Cardiac muscle cell (in vitro differentiated cells and primary cell): Measurements from ENCODE around the gene RNF227. TPM values are rescaled to one million over a fixed set of nuclear protein-coding genes. Genes with fewer than 3 reads are reported as not detected.
A peak's percentile ranks its signal among the peaks of the same experiment; 100 is the strongest.

Source experiments
- DNase-seq, 2 donors: peaks; one replicate each; pipeline versions ENCODE4 v3.0.0 to v3.0.0-alpha.2; 2010 to 2017; ENCODE audit warnings: low read depth in 1 of 2, low spot score in 1 of 2
- H3K27ac ChIP-seq: fragments of 200-600 bp; sonication (generic); 2 replicates; pipeline ENCODE4 v1.5.1; 2016
- H3K27me3 ChIP-seq: fragments of 200-600 bp; sonication (generic); 2 replicates; pipeline ENCODE4 v1.6.0; 2016; ENCODE audit warnings: control low read depth
- H3K36me3 ChIP-seq: fragments of 200-600 bp; sonication (generic); 2 replicates; pipeline ENCODE4 v1.5.1; 2016; ENCODE audit warnings: control low read depth
- H3K4me1 ChIP-seq: fragments of 200-600 bp; sonication (generic); 2 replicates; pipeline ENCODE4 v1.8.1; 2017; ENCODE audit warnings: low read depth, mild to moderate bottlenecking, mixed run types
- H3K4me3 ChIP-seq: fragments of 200-600 bp; sonication (generic); 2 replicates; pipeline ENCODE4 v1.5.1; 2016; ENCODE audit warnings: mild to moderate bottlenecking
- H3K9me3 ChIP-seq: fragments of 200-600 bp; sonication (generic); 2 replicates; pipeline ENCODE4 v1.5.1; 2017; ENCODE audit warnings: low read depth, mild to moderate bottlenecking, control low read depth
- polyA plus RNA-seq: library from polyadenylated mRNA; unstranded; fragments of >200 nt; fragmentation: Nextera tagmentation; extraction: Ambion mirVana; gene quantifications from 2 replicates; pipeline ENCODE4 v1.2.1, GENCODE V29; 2016
- total RNA-seq: library from RNA; depleted of rRNA; stranded (reverse); fragments of >200 nt; gene quantifications from 2 replicates; pipeline ENCODE4 v1.2.3, GENCODE V29; 2016
- TF ChIP-seq, protein P1 (sequence below): IDR thresholded peaks from 2 replicates; pipeline ENCODE4 v1.5.1; 2012; ENCODE audit warnings: low read depth, mild to moderate bottlenecking, low read length

RNF227 gene
- total and polyA plus RNA-seq, 2 experiments from 2014 or later = 5.2 to 26.1 TPM

DNA sequence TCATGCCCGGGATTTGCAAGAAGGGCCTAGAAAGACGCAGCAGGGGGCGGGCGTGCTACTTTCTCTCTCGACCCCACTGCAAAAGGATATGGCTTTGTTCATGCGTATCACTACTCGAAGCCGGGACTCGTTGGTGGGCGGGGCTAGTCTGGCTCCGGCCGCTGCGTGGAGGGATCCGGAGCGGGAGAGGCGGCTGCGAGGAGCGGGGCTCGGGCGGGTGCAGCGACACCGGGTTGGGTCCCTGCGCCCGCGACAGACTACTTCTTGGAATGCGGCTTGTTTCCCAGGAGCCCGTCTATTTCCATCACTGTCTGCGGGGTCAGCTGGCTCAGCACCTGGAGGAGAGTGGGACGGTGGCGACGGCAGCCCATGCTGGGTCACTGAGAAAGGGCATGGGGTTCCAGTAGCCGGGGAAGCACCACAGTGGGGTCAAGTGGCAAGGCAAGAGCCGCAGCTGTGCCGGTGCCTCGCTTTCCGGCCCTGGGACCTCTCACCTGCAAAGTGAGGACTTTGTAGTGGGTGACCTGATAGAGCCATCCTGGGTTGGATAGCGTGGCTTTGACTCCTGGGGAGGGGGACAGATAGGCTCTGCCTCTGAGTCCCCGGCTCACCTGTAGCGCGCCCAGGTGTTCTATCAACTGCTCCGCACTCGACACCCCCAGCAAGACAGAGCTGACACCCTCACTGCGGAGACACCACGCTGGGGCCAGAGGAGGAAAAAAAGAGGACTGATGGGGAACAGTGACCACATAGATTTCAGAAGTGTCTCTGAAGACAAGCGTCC, 6.9 kb upstream of the RNF227 start:
- Histone ChIP-seq H3K9me3 (no peaks in the 10 kb centered on the region), H3K27ac (no peak overlapping the region), H3K27me3 (peaks cover 4% of the 10 kb centered on the region), H3K36me3 (no peaks in the 10 kb centered on the region), H3K4me3 (peak overlapping the region; percentile 8), H3K4me1 (peaks cover 5% of the 10 kb centered on the region)
- TF ChIP-seq, protein P1, sequence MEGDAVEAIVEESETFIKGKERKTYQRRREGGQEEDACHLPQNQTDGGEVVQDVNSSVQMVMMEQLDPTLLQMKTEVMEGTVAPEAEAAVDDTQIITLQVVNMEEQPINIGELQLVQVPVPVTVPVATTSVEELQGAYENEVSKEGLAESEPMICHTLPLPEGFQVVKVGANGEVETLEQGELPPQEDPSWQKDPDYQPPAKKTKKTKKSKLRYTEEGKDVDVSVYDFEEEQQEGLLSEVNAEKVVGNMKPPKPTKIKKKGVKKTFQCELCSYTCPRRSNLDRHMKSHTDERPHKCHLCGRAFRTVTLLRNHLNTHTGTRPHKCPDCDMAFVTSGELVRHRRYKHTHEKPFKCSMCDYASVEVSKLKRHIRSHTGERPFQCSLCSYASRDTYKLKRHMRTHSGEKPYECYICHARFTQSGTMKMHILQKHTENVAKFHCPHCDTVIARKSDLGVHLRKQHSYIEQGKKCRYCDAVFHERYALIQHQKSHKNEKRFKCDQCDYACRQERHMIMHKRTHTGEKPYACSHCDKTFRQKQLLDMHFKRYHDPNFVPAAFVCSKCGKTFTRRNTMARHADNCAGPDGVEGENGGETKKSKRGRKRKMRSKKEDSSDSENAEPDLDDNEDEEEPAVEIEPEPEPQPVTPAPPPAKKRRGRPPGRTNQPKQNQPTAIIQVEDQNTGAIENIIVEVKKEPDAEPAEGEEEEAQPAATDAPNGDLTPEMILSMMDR = peak; percentile 18
- DNase-seq = peak; percentile 84 to 93

DNA sequence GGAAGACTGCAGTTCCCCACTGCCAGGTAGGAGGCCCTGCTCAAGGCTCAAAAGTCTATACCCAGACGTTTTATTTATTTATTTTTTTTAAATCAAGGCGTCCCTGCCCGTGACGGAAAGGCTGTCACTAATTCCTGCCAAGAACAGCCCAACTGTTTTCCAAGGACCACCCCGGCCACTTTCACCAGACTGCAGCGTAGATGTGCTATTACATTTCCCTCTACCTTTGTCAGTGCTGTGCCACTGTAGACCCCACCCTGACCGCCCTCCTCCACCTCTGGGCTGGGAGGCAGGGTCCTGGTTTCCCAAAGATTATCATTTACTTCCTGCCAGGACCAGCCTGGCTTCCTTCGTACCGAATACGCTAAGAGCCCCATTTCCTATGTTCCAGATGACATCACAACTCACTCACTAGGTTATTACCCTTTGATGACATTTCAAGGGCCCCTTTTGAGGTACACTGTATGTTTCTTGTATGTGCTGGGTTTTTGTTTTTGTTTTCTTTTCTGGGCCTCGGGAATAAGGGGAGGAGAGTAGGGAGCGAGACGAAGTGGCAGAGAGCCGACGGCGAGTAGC, 6.3 kb upstream of the RNF227 start:
- Histone ChIP-seq H3K4me1 (peaks cover 5% of the 10 kb centered on the region), H3K9me3 (no peaks in the 10 kb centered on the region), H3K27ac (no peak overlapping the region), H3K36me3 (no peaks in the 10 kb centered on the region), H3K4me3 (no peak overlapping the region), H3K27me3 (no peaks in the 10 kb centered on the region)
- DNase-seq = no peak
- TF ChIP-seq, protein P1 = no peak

DNA sequence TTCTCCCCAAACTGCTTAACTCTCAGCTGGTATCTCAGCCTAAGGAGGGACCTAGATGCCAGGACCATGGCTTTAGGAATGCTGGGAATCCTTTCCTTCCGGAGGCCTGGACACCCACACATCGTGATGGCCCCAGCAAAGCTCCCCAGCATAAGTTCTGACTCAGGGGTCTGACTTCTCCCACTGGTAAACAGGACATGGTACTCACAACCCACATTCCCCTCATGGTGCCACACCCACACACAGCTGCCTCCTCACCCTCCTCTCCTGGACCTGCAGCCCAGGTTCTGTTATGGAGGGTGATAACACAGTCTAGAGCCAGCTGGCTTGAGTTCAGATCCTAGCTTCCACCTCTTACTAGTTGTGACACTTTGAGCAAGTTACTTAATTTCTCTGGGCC, 719 bp upstream of the RNF227 start:
- DNase-seq = peak in 1 of 2 donors; percentile 64
- Histone ChIP-seq H3K27me3 (no peaks in the 10 kb centered on the region), H3K4me3 (no peak overlapping the region), H3K9me3 (no peaks in the 10 kb centered on the region), H3K27ac (no peak overlapping the region), H3K36me3 (no peaks in the 10 kb centered on the region), H3K4me1 (peaks cover 11% of the 10 kb centered on the region)
- TF ChIP-seq, protein P1 = no peak

DNA sequence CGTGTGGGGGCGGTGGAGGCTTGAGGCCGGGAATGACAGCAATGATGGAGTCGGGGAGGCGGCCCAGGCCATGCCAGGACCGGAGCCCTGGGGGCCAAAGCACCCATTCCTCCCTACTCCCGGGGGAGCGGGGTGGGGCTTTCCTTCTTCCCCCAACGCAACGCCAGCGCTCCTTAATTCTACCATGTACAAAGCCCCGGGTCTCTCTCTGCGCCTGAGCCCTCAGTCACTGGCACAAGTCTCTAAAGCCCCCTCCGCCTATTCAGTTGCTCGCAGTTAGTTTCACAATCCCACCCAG, 245 bp upstream of the RNF227 start:
- peak overlapping the region; percentile 86 for H3K27ac ChIP-seq

DNA sequence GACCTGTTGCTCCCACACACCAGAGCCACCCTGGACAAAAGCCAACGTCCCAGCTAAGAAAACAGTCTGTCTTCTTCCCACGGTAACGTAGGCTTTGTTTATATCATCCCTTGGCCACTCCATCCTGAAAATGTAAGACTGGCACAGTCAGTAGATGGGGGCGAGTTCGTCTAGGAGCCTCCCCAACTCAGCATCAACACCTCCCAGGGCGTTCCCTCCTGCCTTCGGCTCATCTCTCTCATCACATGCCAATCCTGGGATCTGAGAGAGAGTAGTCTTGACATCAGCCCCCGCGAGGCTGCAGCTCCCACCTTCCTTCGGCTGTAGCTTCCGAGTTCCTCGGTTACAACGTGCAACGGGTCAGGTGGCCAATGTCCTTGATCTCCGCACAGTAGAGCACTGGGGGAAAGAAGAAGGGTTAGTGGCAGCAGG, 894 bp downstream of the RNF227 start:
- Histone ChIP-seq H3K9me3 (no peaks in the 10 kb centered on the region), H3K27me3 (no peaks in the 10 kb centered on the region), H3K27ac (peak overlapping the region; percentile 86), H3K36me3 (peaks cover 5% of the 10 kb centered on the region), H3K4me1 (peaks cover 11% of the 10 kb centered on the region), H3K4me3 (peak overlapping the region; percentile 35)
- TF ChIP-seq, protein P1 = no peak
- DNase-seq = peak in 1 of 2 donors; percentile 54

More for the DNA sequence above, 245 bp upstream of the RNF227 start:
- Histone ChIP-seq H3K36me3 (no peaks in the 10 kb centered on the region), H3K4me3 (peak overlapping the region; percentile 35), H3K9me3 (no peaks in the 10 kb centered on the region), H3K27me3 (no peaks in the 10 kb centered on the region), H3K4me1 (peaks cover 11% of the 10 kb centered on the region)
- DNase-seq = no peak
- TF ChIP-seq, protein P1 = no peak
